ENCODE measurements around the gene DAAM1. TPM values are rescaled to one million over a fixed set of nuclear protein-coding genes. Genes with fewer than 3 reads are reported as not detected.

Gene DAAM1
- total and polyA plus RNA-seq, 2 donors from 2014 or later: 5.3 to 47.8 TPM

DNA sequence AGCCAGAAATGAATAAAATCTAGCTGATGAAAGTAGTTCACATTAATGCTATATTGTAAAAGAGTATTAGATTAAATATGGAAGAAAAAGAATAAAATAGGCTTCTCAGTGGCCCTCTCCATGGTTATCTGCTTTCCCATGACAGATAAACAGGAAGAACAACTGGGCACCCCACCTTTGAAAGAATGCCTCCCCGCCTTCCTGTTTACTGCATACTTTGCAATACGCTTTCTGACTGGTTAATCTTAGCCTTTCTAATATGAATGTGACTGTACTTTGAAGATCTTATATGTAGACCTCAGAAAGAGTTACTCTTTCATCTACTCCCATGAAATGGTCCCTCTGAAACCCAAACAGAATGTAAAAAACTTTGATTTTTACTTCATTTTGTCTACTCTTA lies 34.1 kb upstream of the DAAM1 start:
- DNase-seq (no peak), FAIRE-seq (no peak)
- Histone ChIP-seq H3K27me3 (ENCODE audit: control insufficient read depth, insufficient read depth, low read length) (no peaks in the 10 kb centered on the region), H3K36me3 (ENCODE audit: control insufficient read depth in 2 of 3, insufficient read depth in 3 of 3, low read length in 3 of 3) (no peaks in the 10 kb centered on the region), H3K9ac (ENCODE audit: low read length in 3 of 3) (no peak overlapping the region), H3K4me1 (ENCODE audit: control insufficient read depth in 2 of 3, insufficient read depth in 2 of 3, low read depth in 1 of 3, low read length in 3 of 3) (peaks cover 0 to 4% (median 0%) of the 10 kb centered on the region in 3 donors), H3K9me3 (ENCODE audit: control insufficient read depth in 2 of 3, insufficient read depth in 1 of 3, low read length in 3 of 3) (no peaks in the 10 kb centered on the region), H3K4me3 (ENCODE audit: low read length in 3 of 3) (no peak overlapping the region), H3K27ac (ENCODE audit: low read depth in 2 of 2, low read length in 2 of 2) (no peak overlapping the region)
- TF ChIP-seq CTCF (IDR thresholded peaks at IDR 0.05; ENCODE audit: borderline replicate concordance, extremely low read depth, insufficient read depth): no peak
- intact Hi-C loops (cut with DNase I): no loop called here

GRCh38 chr14:59155886-59156285 lies 32.6 kb upstream of the DAAM1 start:
- Histone ChIP-seq H3K9ac (ENCODE audit: low read length in 3 of 3) (no peak overlapping the region), H3K4me3 (ENCODE audit: low read length in 3 of 3) (no peak overlapping the region), H3K27me3 (ENCODE audit: control insufficient read depth, insufficient read depth, low read length) (no peaks in the 10 kb centered on the region), H3K4me1 (ENCODE audit: control insufficient read depth in 2 of 3, insufficient read depth in 2 of 3, low read depth in 1 of 3, low read length in 3 of 3) (peaks cover 0 to 4% (median 0%) of the 10 kb centered on the region in 3 donors), H3K27ac (ENCODE audit: low read depth in 2 of 2, low read length in 2 of 2) (no peak overlapping the region), H3K36me3 (ENCODE audit: control insufficient read depth in 2 of 3, insufficient read depth in 3 of 3, low read length in 3 of 3) (no peaks in the 10 kb centered on the region), H3K9me3 (ENCODE audit: control insufficient read depth in 2 of 3, insufficient read depth in 1 of 3, low read length in 3 of 3) (no peaks in the 10 kb centered on the region)
- TF ChIP-seq CTCF (IDR thresholded peaks at IDR 0.05; ENCODE audit: borderline replicate concordance, extremely low read depth, insufficient read depth): no peak
- intact Hi-C loops (cut with DNase I): no loop called here
- no peak for FAIRE-seq
- no peak for DNase-seq

DNA sequence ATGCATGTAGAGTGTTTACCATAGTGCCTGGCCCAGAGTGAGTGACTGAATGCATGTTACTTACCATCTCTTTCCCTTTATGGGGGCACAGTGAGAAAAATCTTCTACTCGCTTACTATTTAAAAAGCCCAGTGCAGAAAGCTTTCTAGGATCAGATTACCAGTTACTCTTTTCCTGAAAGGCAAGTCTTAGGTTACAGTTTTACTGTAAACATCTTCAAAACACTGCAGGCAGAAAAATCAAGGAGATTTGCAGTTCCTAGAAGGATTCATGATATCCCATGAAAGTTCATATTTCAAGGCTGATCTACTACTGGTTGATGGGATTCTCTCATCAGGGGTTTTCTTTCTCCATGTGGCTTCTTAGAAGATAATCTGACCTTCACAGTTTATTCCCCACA lies 29.3 kb upstream of the DAAM1 start:
- Histone ChIP-seq H3K27ac (ENCODE audit: low read depth in 2 of 2, low read length in 2 of 2) (no peak overlapping the region), H3K9me3 (ENCODE audit: control insufficient read depth in 2 of 3, insufficient read depth in 1 of 3, low read length in 3 of 3) (no peaks in the 10 kb centered on the region), H3K4me3 (ENCODE audit: low read length in 3 of 3) (no peak overlapping the region), H3K4me1 (ENCODE audit: control insufficient read depth in 2 of 3, insufficient read depth in 2 of 3, low read depth in 1 of 3, low read length in 3 of 3) (peaks cover 0 to 5% (median 4%) of the 10 kb centered on the region in 3 donors), H3K36me3 (ENCODE audit: control insufficient read depth in 2 of 3, insufficient read depth in 3 of 3, low read length in 3 of 3) (no peaks in the 10 kb centered on the region), H3K27me3 (ENCODE audit: control insufficient read depth, insufficient read depth, low read length) (no peaks in the 10 kb centered on the region), H3K9ac (ENCODE audit: low read length in 3 of 3) (no peak overlapping the region)
- FAIRE-seq (no peak), DNase-seq (peak in 3 of 5 donors; percentile 11 to 82 (median 72))
- no peak for TF ChIP-seq CTCF (IDR thresholded peaks at IDR 0.05; ENCODE audit: borderline replicate concordance, extremely low read depth, insufficient read depth)
- intact Hi-C loops (cut with DNase I): no loop called here

DNA sequence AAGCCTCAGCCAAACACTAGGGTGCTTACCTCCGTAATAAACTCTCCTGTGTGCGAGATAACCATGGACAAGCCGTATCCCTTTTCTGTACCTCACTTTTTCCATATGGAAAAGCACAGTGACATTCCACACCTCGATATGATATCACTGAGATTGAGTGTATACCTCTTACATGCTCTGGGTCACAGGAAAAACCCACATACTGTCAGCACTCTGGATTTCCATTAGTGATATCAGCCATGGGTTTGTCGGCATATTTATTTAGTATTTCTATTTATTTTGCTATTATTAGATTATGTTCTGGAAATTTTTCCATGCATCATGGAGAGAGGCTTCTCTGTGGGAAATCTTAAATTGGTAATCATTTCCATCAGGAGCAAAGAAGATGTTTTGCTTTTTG lies 28.0 kb upstream of the DAAM1 start:
- no peak overlapping the region for H3K9ac ChIP-seq (ENCODE audit: low read length in 3 of 3)
- no peak overlapping the region for H3K27ac ChIP-seq (ENCODE audit: low read depth in 2 of 2, low read length in 2 of 2)
- FAIRE-seq (no peak), DNase-seq (no peak)
- H3K27me3 ChIP-seq (ENCODE audit: control insufficient read depth, insufficient read depth, low read length): no peaks in the 10 kb centered on the region
- H3K4me3 ChIP-seq (ENCODE audit: low read length in 3 of 3): no peak overlapping the region
- TF ChIP-seq CTCF (IDR thresholded peaks at IDR 0.05; ENCODE audit: borderline replicate concordance, extremely low read depth, insufficient read depth): no peak
- H3K36me3 ChIP-seq (ENCODE audit: control insufficient read depth in 2 of 3, insufficient read depth in 3 of 3, low read length in 3 of 3): no peaks in the 10 kb centered on the region
- intact Hi-C loops (cut with DNase I): no loop called here
- peaks cover 0 to 5% (median 4%) of the 10 kb centered on the region in 3 donors for H3K4me1 ChIP-seq (ENCODE audit: control insufficient read depth in 2 of 3, insufficient read depth in 2 of 3, low read depth in 1 of 3, low read length in 3 of 3)
- H3K9me3 ChIP-seq (ENCODE audit: control insufficient read depth in 2 of 3, insufficient read depth in 1 of 3, low read length in 3 of 3): no peaks in the 10 kb centered on the region
